HCT116 (cell line): ENCODE results near the gene ABHD12. TPM values are rescaled to one million over a fixed set of nuclear protein-coding genes. Genes with fewer than 3 reads are reported as not detected.

Experiments used
- ATAC-seq: fragments of 200-7000 bp; cut with Tn5 transposase; 2 replicates; pipeline ENCODE4 v1.9.1; 2020; ENCODE audit warnings: mild to moderate bottlenecking, moderate library complexity
- BruUV-seq: library from RNA; stranded (reverse); fragments of 400-500 nt; replicated peaks from 2 replicates; lab custom pipeline; 2021; lab: Mats Ljungman, UMichigan
- CTCF ChIA-PET: fragments of 300-600 bp; sonication (Branson Sonifier 250); formaldehyde crosslinking; loops from one replicate; lab custom pipeline; 2021; ENCODE audit warnings: antibody characterized with exemption; lab: Charles Lee
- POLR2A ChIA-PET: fragments of 300-600, 350-600 bp; sonication (Branson Sonifier 250); formaldehyde crosslinking; loops from one replicate; lab custom pipeline; 2021; ENCODE audit warnings: antibody characterized with exemption; lab: Charles Lee
- RAD21 ChIA-PET, 2 experiments: fragments of 300-600 bp; sonication (Branson Sonifier 250); formaldehyde crosslinking; loops; one replicate each; lab custom pipeline; 2023; ENCODE audit warnings: low total read pairs in 2 of 2; ENCODE audit not compliant: uncharacterized antibody in 2 of 2, unreplicated experiment in 2 of 2, low non-redundant PET in 1 of 2; lab: Charles Lee
- DNase-seq: peaks from one replicate; pipeline ENCODE4 v3.0.0-alpha.2; 2010; ENCODE audit warnings: low read depth, low spot score
- H2AFZ ChIP-seq: fragments of 200-600 bp; shearing (Covaris generic), sonication (generic); 2 replicates; pipeline ENCODE4 v1.6.1; 2017; ENCODE audit warnings: low read depth, mixed run types, mixed read lengths, antibody characterized with exemption, low read length; ENCODE audit not compliant: poor library complexity, severe bottlenecking
- H3K27ac ChIP-seq: 2 replicates; pipeline ENCODE4 v1.5.1; 2012; ENCODE audit warnings: low read depth, low read length
- H3K27me3 ChIP-seq: fragments of 200-600 bp; sonication (generic); 2 replicates; pipeline ENCODE4 v1.6.1; 2016; ENCODE audit warnings: mixed run types, low read length, mixed read lengths; ENCODE audit not compliant: insufficient read depth
- H3K36me3 ChIP-seq, 2 experiments: fragments of 200-500 bp in 1 of 2; fragments of 200-600 bp in 1 of 2; sonication (Bioruptor generic) in 1 of 2; sonication (generic) in 1 of 2; 2 replicates each; pipeline versions ENCODE4 v1.5.1 to v1.6.1; 2014 to 2016; ENCODE audit warnings: low read length in 2 of 2, inconsistent platforms in 1 of 2, mixed read lengths in 1 of 2, mixed run types in 1 of 2; ENCODE audit not compliant: insufficient read depth in 2 of 2, control insufficient read depth in 1 of 2
- H3K4me1 ChIP-seq, 2 experiments: fragments of 200-600 bp in 1 of 2; sonication (generic) in 1 of 2; 2 replicates each; pipeline versions ENCODE4 v1.5.1 to v1.6.1; 2012 to 2017; ENCODE audit warnings: low read length in 2 of 2, inconsistent platforms in 1 of 2, mild to moderate bottlenecking in 1 of 2, mixed read lengths in 1 of 2, mixed run types in 1 of 2, moderate library complexity in 1 of 2; ENCODE audit not compliant: insufficient read depth in 2 of 2, control insufficient read depth in 1 of 2
- H3K4me2 ChIP-seq: fragments of 200-600 bp; sonication (generic); 2 replicates; pipeline ENCODE4 v1.6.1; 2017; ENCODE audit warnings: mixed run types, low read length, mixed read lengths
- H3K4me3 ChIP-seq, 2 experiments: fragments of 200-600 bp in 1 of 2; sonication (generic) in 1 of 2; replicated peaks in 1 of 2; 2 replicates each; pipeline ENCODE4 v1.5.1; 2011 to 2016; ENCODE audit warnings: low read length in 2 of 2, control low read depth in 1 of 2, low read depth in 1 of 2, mild to moderate bottlenecking in 1 of 2, mixed read lengths in 1 of 2, mixed run types in 1 of 2
- H3K79me2 ChIP-seq: fragments of 200-600 bp; sonication (generic); 2 replicates; pipeline ENCODE4 v1.6.1; 2017; ENCODE audit warnings: mild to moderate bottlenecking, mixed run types, low read length, moderate library complexity, mixed read lengths; ENCODE audit not compliant: insufficient read depth
- H3K9ac ChIP-seq: fragments of 200-600 bp; sonication (generic); 2 replicates; pipeline ENCODE4 v1.6.1; 2016; ENCODE audit warnings: low read length, mixed read lengths
- H3K9me2 ChIP-seq: fragments of 200-600 bp; sonication (generic), shearing (Covaris generic); 2 replicates; pipeline ENCODE4 v1.6.1; 2017; ENCODE audit warnings: mixed run types, mild to moderate bottlenecking, moderate library complexity; ENCODE audit not compliant: insufficient read depth
- H3K9me3 ChIP-seq, 2 experiments: fragments of 200-500 bp in 1 of 2; fragments of 200-600 bp in 1 of 2; sonication (Bioruptor generic) in 1 of 2; sonication (generic) in 1 of 2; 2 replicates each; pipeline ENCODE4 v1.6.1; 2014 to 2017; ENCODE audit warnings: low read length in 2 of 2, mixed read lengths in 2 of 2, inconsistent platforms in 1 of 2, low read depth in 1 of 2, mild to moderate bottlenecking in 1 of 2, mixed run types in 1 of 2, moderate library complexity in 1 of 2; ENCODE audit not compliant: control insufficient read depth in 1 of 2, insufficient read depth in 1 of 2
- H4K20me1 ChIP-seq: fragments of 200-600 bp; sonication (generic), shearing (Covaris generic); 2 replicates; pipeline ENCODE4 v1.6.1; 2017; ENCODE audit warnings: mixed run types, mild to moderate bottlenecking, moderate library complexity; ENCODE audit not compliant: insufficient read depth
- ATF3 ChIP-seq: IDR thresholded peaks from 2 replicates; pipeline ENCODE4 v1.6.1; 2012
- CEBPB ChIP-seq: IDR thresholded peaks from 2 replicates; pipeline ENCODE4 v1.6.1; 2012; ENCODE audit warnings: low read depth
- ELF1 ChIP-seq: IDR thresholded peaks from 2 replicates; pipeline ENCODE4 v1.6.1; 2012; ENCODE audit warnings: low read depth, borderline replicate concordance
- EZH2 ChIP-seq: fragments of 200-600 bp; sonication (generic); IDR thresholded peaks from 2 replicates; pipeline ENCODE4 v1.6.1; 2017; ENCODE audit warnings: antibody characterized with exemption, mixed run types
- SIN3A ChIP-seq: IDR thresholded peaks from 2 replicates; pipeline ENCODE4 v1.6.1; 2012; ENCODE audit warnings: low read depth
- SRF ChIP-seq: IDR thresholded peaks from 2 replicates; pipeline ENCODE4 v1.6.1; 2012; ENCODE audit warnings: low read depth
- ZBTB33 ChIP-seq: IDR thresholded peaks from 2 replicates; pipeline ENCODE4 v1.6.1; 2011; ENCODE audit warnings: mild to moderate bottlenecking, low read length, moderate library complexity; ENCODE audit not compliant: insufficient replicate concordance; ENCODE audit errors: extremely low read depth
- ZFX ChIP-seq: fragments of 450-650 bp; IDR thresholded peaks from 2 replicates; pipeline ENCODE4 v1.6.1; 2017
- intact Hi-C: fragments of 100-400 bp; cut with micrococcal nuclease; formaldehyde crosslinking; loops from 2 replicates; pipeline ENCODE4 v1.10.0; 2022
- total RNA-seq: library from RNA; stranded (reverse); gene quantifications from one replicate; pipeline ENCODE4 v1.2.1, GENCODE V29; 2021; ENCODE audit not compliant: unreplicated experiment

Gene ABHD12
- total RNA-seq, 1 experiment from 2014 or later: 31.7 TPM

- no peak overlapping the region for H3K4me2 ChIP-seq
- H3K27me3 ChIP-seq: no peaks in the 10 kb centered on the region
- H3K9me2 ChIP-seq: no peaks in the 10 kb centered on the region
- H3K4me3 ChIP-seq: no peak overlapping the region
- no peak for TF ChIP-seq SIN3A
- no peak for TF ChIP-seq SRF
- no peak for TF ChIP-seq ZFX
- no peak for TF ChIP-seq ZBTB33
- no peak for TF ChIP-seq EZH2
- no peak for TF ChIP-seq ATF3
- TF ChIP-seq ELF1: no peak
- TF ChIP-seq CEBPB: no peak
- no peak overlapping the region for H2AFZ ChIP-seq
- H3K79me2 ChIP-seq: no peaks in the 10 kb centered on the region
- H3K9me3 ChIP-seq: no peaks in the 10 kb centered on the region
- no peak for ATAC-seq
- RAD21 ChIA-PET: no interaction called here
- BruUV-seq: no TSS peak
- H4K20me1 ChIP-seq: no peaks in the 10 kb centered on the region
- DNase-seq: no peak
- CTCF ChIA-PET: interaction anchor here (2.0 to 3.3 kb wide), 2 partner anchors 98 to 162 kb away, joined by 4 to 34 read pairs; no protein-coding TSS in a partner anchor
- POLR2A ChIA-PET: interaction anchor here (2.1 kb wide), 1 partner anchor 53 kb away, joined by 4 read pairs; the partner anchor contains the start of gene PYGB
- peaks cover 3 to 6% of the 10 kb centered on the region in 2 experiments; a peak in 1 of 4 replicates for H3K36me3 ChIP-seq
- no peak overlapping the region for H3K9ac ChIP-seq
- peaks cover 29 to 31% of the 10 kb centered on the region in 2 experiments for H3K4me1 ChIP-seq
- H3K27ac ChIP-seq: no peak overlapping the region; the same call in 1 of the 2 replicates
- intact Hi-C loops: loop anchor here (10.0 kb wide), 2 partner anchors 46 to 274 kb away; no protein-coding TSS in a partner anchor
Observed at GRCh38 chr20:25300496-25301170, 90.0 kb downstream of the ABHD12 start.
